Fibroblast of lung (primary cell): ENCODE results near the gene CTNNA2.
A peak's percentile ranks its signal among the peaks of the same experiment; 100 is the strongest.

Experiments
- CTCF ChIP-seq, 2 donors: IDR thresholded peaks in 1 of 2; conservative IDR thresholded peaks in 1 of 2; 1 replicate in 1 of 2; 2 replicates in 1 of 2; pipeline ENCODE4 v1.5.1; 2011 to 2012; ENCODE audit warnings: low read length in 2 of 2, control low read depth in 1 of 2, inconsistent platforms in 1 of 2, low read depth in 1 of 2, mild to moderate bottlenecking in 1 of 2
- EZH2 ChIP-seq: IDR thresholded peaks from 2 replicates; pipeline ENCODE4 v1.5.1; 2012; ENCODE audit warnings: low read length, control low read depth, mild to moderate bottlenecking; ENCODE audit errors: missing control alignments

- TF ChIP-seq CTCF (conservative IDR thresholded peaks at IDR 0.05 in 1 of 2, IDR thresholded peaks at IDR 0.05 in 1 of 2; ENCODE audit: low read depth in 1 of 2, low read length in 2 of 2): peak; percentile 86 to 92
- no peak for TF ChIP-seq EZH2
Measured at GRCh38 chr2:79935771-79936657, 423.2 kb downstream of the CTNNA2 start.
